AML-193 (cell line): ENCODE results near the gene P2RY2.
"Not testable (repeated sequence)": the region's sequence is repeated elsewhere in the genome, so short reads cannot be mapped to it uniquely, and the experiment has no call there.

Experiments
- DNase-seq, 2 experiments: peaks; one replicate each; lab custom pipeline; 2025; lab: John Stamatoyannopoulos, UW

P2RY2 gene

DNA sequence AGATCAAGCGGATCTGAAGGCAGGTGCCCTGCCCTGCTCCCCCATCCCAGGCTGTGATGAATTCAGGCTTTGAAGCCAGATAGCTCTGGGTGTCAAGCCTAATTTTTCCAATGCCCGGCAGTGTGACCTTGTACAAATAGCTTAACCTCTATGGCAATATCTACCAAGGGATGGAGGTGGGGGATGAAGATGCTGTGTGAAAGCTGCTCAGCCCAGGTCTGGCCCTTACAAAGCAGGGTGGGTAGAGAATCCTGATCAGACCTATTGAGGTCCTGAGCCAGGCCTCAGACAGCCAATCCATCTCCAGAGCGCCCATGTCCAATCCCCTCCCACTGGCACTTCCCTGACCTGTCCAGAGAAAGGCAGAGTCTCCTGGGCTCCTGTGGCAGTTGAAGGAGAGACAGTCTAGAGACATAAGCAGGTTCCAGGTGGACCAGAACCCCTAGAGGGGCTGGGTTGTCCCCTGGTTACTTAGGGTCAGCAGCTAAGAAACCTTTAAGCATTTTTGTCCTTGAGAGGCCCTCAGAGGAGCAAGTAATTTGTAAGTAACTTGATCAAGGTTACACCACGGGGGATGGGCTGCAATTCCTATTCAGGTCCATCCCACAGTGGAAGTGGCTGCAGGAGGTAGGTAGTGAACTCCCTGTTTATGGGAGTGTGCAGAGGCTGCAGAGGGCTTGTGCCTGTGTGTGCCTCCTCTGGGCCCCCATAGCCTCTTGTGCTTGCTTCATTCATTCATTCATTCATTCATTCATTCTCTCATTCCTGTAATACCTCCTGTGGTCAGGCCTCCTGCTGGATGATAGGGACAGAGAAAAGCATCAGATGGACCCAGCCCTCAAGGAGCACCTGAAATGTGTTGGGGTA, 10.4 kb downstream of the P2RY2 start:
- DNase-seq: no peak

DNA sequence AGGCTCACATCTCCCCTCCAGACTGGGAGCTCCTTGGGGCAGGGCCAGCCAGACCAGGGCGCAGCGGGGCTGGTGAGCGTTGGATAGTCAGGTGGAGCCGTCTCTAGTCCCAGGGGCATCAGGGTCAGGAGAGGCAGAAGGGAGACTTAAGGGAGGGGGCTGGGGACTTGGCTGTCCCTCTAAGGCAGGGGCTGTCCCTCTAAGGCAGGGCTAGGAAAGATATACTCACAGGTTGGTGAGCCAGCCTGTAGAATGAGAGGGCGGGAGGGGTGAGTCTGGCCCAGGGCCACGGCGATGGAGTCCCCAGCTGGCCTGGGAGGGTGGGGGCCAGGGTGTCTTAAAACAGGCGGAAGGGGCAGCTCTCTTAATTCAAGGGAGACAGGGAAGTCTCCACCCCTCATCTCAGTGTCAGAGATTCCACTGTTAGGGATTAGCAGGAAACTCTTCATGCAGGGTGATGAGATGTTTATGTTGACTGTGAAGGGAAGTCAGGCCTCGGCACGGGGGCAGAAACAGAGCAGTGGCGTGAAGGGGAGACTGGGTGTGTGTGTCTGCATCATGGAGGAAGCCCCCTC, 11.3 kb downstream of the P2RY2 start:
- no peak for DNase-seq

DNA sequence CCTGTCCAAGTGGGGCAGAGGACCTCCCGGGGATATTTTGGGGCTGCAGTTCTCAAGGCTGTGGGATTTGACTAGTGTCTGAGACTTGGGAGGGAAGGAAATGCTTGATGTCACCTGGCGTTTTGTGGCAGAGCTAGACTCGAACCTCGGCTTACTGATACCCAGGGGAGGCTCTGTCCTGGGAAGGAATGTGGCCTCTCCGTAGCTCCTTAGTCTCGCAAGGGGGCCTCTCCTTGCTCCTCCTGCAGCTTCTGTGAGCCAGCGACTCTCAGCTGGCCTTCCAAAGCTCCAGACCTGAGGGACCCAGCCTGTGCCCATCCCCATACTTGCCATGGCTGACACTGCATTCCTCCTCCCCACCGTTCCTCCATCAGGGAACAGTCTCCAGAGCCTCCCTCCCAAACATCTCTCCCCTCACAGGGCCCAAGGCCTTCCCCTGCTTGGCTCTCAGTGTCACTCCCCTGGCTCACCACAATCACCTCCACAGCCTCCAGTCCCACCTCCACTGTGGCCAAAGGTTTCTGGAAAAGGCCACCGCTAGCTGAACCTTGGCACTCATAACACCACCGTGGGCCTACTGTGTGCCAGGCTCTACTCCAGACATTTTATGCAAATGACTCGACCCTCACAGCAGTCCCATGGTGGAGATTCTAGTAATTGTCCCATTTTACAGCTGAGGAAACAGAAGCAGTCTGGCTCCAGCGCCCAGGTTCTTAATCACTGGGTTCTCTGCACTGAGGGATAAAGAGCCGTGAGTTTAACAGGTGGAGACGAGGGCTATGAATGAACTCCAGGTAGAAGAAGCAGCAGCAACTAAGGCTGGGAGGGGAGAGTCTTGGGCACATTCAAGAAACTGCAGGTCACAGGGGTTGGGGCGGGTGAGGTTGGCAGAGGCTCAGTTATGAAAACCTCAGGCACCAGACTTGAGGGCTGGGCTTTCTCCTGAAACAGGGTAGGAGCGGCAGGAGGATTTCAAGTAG, 12.1 kb downstream of the P2RY2 start:
- no peak for DNase-seq

DNA sequence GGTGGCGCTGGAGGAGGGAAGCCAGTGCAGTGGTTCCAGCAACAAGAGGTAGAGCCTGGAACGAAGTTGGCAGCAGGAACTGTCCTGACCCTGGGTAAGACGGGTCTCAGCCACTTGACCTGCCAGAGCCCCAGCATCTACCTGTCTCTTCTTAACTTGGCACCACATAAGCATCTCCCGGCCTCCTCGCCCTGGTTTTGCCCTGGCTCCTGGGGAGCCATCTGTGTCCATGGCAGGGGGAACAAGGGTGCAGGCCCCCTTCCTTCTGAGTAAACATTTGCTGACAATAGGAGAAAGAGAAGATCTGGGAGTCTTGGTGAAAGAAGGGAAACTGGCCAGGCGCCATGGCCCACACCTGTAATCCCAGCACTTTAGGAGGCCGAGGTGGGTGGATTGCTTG, 12.8 kb downstream of the P2RY2 start:
- no peak for DNase-seq

DNA sequence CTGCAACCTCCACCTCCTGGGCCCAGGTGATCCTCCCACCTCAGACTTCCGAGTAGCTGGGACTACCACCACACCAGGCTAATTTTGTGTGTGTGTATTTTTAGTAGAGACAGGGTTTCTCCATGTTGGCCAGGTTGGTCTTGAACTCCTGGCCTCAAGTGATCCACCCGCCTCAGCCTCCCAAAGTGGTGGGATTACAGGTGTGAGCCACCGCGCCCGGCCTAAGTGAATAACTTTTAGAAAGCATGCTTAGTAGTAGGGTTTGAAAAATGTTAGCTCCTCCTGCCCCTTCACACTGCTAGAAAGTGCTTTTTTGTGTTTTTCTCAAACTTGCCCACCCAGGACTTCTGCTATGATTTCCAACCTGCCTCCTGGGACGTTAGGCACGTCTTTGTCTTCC, 14.4 kb downstream of the P2RY2 start:
- not testable (repeated sequence) for DNase-seq

DNA sequence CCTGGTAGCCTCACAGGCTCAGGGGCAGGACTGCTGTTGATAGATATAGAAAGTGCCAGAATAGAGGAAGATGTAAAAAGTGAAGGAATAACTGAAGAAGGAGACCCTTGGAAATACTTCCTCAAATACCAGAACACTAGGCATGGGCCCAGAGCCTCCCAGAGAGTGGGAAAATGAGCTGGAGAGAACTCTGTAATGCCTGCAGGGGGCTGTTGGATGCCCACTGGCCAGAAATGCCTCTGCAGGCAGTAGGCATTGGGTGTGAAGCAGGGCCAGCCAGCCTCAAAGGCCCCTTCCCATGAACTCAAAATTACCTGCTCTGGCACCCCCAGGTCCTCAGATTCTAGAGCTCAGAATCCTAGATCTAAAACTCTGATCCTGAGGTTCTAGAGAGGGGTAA, 15.1 kb downstream of the P2RY2 start:
- no peak for DNase-seq

DNA sequence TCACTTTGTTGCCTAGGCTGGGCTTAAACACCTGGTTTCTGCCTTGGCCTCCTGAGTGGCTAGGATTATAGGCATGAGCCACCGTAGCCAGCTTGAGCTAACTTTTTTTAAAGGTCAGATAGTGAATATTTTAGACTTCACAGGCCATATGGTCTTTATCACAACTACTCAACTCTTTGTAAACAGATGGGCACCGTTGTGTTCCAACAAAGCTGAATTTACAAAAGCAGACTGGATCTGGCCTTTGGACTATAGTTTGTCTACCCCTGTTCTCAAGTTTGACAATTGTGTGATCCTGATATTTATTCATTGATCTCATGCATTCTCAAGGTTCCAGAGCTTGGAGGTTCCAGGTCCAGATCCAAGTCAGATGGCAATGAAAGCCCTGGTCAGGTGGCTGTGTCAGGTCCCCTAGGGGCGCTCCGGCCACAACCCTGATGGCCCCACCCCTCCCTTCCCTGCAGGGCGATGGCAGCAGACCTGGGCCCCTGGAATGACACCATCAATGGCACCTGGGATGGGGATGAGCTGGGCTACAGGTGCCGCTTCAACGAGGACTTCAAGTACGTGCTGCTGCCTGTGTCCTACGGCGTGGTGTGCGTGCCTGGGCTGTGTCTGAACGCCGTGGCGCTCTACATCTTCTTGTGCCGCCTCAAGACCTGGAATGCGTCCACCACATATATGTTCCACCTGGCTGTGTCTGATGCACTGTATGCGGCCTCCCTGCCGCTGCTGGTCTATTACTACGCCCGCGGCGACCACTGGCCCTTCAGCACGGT, 15.8 kb downstream of the P2RY2 start:
- DNase-seq: no peak

DNA sequence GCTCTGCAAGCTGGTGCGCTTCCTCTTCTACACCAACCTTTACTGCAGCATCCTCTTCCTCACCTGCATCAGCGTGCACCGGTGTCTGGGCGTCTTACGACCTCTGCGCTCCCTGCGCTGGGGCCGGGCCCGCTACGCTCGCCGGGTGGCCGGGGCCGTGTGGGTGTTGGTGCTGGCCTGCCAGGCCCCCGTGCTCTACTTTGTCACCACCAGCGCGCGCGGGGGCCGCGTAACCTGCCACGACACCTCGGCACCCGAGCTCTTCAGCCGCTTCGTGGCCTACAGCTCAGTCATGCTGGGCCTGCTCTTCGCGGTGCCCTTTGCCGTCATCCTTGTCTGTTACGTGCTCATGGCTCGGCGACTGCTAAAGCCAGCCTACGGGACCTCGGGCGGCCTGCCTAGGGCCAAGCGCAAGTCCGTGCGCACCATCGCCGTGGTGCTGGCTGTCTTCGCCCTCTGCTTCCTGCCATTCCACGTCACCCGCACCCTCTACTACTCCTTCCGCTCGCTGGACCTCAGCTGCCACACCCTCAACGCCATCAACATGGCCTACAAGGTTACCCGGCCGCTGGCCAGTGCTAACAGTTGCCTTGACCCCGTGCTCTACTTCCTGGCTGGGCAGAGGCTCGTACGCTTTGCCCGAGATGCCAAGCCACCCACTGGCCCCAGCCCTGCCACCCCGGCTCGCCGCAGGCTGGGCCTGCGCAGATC, 16.5 kb downstream of the P2RY2 start:
- DNase-seq: no peak

DNA sequence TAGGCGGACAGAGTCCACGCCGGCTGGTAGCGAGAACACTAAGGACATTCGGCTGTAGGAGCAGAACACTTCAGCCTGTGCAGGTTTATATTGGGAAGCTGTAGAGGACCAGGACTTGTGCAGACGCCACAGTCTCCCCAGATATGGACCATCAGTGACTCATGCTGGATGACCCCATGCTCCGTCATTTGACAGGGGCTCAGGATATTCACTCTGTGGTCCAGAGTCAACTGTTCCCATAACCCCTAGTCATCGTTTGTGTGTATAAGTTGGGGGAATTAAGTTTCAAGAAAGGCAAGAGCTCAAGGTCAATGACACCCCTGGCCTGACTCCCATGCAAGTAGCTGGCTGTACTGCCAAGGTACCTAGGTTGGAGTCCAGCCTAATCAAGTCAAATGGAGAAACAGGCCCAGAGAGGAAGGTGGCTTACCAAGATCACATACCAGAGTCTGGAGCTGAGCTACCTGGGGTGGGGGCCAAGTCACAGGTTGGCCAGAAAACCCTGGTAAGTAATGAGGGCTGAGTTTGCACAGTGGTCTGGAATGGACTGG, 17.2 kb downstream of the P2RY2 start:
- no peak for DNase-seq

DNA sequence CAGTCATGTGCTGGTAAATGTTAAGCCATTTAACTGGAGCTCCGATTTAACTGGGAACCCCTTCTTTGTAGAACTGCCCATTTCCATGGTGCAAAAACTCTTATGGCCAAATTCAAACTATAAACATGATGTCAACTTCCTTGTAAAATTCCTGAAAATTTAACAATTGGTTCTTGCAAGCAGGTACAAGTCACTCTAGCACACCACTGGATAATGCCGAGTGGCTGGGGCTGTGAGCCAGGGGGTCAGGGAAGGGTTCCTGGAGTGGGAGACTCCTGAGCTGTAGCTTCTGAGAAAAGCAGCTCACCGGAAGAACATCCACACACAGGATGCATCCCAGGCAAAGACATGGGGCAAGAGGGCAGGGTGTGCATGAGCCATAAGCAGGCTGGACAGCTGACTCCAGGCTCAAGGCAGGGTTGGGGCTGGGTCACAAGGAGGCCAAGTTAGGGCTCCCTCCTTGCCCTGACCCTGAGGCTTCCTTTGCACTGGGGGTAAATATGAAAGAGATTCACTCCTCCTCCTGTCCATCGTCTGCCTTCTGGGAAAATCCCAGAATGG, 18.2 kb downstream of the P2RY2 start:
- DNase-seq: no peak

DNA sequence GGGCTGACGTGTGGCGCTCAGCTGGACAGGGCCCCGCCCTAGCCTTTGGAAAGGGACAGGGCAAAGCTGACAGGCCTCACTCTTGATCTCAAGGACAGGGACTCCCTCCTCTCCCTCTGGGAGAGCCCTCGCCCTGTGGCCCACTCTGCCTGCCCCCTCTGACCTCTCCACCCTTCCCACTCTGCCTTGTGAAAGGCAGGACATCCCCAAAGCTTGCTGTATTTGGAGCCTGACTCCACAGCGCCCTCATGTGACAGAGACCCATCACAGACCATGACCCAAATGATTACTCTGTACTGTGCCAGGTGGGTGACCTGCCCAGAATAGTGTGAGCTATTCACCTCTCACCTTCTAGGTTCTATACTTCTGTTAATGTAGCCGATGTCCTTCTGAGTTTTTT, 18.8 kb downstream of the P2RY2 start:
- peak; percentile 63 to 69 for DNase-seq

DNA sequence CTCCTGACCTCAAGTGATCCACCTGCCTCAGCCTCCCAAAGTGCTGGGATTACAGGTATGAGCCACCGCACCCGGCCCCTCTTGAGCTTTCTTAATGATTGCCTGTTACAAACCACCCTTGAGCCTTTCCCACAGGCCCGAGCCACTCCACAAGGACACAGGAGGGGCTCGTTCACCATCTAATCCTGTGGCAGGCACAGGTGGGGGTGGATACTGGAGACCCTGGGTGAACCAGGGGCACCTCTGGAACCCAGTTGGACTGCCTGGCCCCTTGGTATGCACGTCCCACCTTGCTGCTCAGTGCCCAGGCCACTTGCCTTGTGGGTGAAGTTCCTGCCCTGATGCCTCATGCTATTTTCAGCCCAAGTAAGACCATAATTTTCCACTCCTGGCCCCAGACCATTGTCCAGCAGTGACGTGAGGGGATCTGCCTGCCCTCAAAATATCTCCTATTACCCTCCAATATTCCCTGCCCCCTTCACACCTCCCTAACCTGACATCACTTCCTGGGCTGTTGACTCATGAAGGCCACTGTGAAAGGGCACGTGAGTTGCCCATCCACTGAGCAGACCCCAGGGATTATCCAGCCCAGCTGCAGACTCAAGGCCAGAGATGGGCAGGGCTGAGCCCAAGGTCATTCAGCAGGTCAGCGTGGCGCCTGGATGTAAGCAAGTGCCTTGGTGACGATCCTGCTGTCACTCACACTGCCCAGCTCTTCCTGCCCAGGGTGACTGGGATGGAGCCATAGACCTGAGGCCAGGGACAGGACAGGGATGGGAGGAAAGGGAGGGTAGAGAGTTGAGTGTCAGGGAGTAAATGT, 19.6 kb downstream of the P2RY2 start:
- no peak for DNase-seq

DNA sequence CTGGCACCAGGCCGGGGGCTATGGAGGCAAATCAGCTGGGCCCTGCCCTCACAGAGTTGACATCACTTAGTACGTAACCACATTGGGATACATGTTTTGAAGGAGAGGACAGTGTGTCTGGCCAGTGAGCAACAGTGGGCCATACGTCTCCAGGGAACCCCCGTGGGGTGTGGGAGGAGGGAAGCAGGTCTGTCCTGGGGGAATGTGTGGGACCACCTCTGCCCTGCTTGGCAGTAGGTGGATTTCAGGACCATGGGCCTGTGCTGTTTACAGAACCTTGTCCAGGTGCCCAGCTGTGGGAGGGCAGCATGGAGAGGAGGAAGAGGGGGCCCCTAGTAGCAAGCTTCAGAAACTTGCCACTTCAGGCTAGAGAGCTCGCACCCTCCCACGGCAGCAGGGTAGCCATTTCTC, 21.0 kb downstream of the P2RY2 start:
- DNase-seq: no peak

DNA sequence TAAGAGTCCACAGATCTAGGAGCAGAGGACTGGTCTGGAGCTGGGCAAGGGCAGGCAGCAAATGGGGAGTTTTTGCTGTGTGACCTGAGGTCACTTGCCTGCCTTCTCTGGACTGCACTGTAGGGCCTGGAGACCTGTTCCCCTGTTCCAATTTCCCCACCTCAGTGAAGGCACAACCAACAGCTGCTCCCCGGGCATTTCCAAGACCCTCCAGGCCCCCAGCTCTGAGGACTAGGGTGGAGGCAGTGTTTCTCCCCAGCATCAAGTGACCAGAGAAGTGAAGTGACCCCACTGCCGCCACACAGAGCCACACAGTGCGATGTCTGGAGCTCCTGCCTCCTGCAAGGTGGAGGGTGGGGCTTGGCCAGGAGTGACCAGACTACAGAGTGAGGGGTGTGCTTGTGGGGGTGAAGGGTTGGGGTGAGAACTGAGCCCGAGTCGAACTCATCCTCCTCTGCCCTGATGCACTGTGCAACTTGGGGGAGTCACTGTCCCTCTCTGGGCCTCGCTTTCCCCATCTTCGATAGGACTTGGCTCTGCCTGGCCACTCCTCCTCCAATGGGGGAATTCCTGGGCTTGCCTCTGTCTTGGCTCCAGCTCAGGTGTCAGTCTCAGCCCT, 21.6 kb downstream of the P2RY2 start:
- no peak for DNase-seq

DNA sequence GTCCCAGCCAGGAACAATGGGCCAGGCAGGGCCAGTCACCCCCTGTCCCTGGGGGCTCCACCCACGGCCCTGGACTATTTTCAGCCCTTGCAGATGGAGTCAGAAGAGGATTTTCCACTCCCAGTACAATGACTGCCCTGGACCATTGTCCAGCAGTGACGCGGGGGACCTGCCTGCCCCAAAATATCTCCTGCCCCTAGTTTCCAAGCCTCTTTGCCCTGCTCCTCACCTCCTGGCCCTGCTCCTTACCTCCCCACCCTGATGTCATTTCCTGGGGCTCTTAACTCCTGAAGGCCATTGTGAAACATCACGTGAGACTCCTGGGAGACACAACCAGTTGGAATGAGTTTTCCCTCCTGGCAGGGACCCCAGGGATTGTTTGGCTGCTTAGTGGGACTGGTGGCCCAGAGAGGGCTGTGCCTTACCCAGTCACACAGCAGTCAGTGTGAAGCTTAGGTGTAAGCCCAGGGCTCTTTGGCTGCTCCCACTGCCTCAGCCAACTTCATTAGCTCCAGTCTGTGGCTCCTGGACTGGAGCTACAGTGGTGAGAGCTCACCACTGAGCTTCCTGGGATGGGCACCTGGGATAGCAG, 22.2 kb downstream of the P2RY2 start:
- no peak for DNase-seq

DNA sequence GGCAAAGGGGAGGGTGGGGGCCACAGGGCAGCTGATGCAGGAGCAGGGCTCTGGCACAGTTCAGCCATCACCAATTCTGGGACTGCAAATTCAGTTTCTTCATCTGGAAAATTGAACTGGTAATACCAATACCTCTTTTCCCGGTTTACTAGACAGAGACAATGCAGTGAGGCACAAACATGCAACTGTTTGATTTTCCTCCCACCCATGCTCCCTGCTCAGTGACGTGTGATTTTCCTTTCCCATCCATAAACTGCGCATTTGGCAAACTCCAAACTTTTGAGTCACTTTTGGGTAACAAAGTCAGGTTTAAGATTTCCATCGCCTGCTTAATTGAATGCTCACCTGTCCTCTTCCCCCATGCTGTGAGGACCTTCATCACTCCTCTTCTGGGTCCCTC, 23.2 kb downstream of the P2RY2 start:
- DNase-seq: no peak

DNA sequence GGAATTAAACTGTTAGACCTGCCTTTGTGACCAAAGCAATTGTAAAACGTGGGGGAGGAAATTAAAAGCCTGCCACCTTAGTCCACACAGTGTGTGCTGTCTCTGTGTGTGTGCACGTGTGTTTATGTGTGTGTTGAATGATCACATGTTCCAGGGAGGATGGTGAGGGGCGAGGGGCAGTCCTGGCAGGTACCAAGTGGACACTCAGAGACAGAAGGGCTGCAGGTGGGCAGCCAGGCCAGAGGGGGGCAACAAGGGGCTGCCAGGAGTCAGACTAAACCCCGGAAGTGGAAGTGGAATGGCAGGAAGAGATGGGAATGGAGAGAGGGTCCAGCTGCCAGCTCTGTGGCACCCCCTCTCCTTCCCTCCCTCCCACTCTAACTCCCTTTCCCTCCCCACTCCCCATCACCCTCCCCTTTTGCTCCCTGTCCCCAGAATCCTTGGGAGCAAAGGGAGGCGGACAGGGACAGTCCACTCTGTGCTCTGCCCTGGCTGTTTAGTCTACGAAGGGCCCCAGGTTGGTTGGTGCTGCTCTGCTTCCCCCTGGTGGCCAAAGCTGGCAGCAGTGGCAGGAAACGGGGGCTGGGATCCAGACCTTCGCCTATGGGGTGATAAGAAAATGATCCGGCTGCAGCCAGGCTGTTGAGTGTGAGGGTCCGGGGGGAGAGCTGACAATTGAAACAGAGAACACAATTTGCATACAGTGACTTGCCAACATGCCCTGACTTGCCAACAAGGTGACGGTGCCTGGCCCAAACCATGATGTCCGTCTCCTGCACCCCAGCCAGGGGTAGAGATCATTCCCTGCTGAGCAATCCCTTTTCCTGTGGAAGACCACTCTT, 24.4 kb downstream of the P2RY2 start:
- peak; percentile 44 to 58 for DNase-seq

DNA sequence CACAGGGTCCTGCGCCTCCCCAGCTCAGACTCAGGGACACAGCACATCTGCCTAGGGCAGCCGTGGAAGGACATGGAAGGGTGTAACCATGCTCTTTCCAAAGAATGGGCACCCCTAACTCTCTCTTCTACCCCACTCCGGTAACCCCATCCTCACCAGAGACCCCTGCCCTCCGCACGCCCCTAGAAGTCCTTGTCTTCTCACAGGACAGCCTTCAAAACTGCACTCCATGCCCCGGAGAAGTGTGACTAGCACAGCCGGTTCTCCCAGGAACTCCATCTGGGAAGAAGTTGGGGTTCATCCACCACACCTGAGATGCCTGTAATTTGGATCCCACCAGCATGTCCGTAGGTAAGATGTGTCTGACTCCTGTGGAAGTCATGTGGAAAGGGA, 25.0 kb downstream of the P2RY2 start:
- DNase-seq: no peak
